GM15510 (cell line): ENCODE data around the gene SNED1.

ENCODE experiments used
- POLR2A ChIP-seq: IDR thresholded peaks from 3 replicates; pipeline ENCODE4 v1.6.1; 2011; ENCODE audit warnings: borderline replicate concordance; ENCODE audit not compliant: insufficient read length; ENCODE audit errors: extremely low read depth

The SNED1 gene

DNA sequence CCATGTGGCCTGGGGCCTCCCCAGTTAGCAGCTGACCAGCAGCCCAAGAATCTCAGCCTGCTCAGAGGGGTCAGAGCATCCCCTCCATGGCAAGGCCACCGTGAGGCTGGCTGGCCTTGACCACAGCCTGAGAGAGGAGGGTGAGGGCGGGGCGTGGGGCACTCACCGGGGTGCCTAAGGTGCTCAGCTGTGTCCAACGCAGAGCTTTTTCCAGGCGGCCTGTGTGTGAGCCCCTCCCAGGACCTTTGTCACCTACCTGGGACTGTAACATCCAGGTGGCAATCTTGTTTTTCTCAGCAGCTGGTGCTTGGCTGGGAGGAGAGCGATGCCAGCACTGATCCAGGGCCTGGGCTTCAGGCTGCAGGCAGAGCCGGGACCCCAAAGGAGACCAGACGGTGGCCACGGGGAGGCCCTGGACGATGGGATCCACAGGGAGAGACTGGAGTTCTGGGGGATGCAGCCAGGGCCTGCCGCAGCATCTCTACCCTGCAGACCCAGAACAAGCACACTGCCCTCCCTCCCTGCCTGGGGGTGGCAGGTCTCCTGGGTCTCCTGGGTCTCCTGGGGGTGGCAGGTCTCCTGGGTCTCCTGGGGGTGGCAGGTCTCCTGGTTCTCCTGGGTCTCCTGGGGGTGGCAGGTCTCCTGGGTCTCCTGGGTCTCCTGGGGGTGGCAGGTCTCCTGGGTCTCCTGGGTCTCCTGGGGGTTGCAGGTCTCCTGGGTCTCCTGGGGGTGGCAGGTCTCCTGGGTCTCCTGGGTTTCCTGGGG is 12.3 kb downstream of the SNED1 start:
- no peak for TF ChIP-seq POLR2A

DNA sequence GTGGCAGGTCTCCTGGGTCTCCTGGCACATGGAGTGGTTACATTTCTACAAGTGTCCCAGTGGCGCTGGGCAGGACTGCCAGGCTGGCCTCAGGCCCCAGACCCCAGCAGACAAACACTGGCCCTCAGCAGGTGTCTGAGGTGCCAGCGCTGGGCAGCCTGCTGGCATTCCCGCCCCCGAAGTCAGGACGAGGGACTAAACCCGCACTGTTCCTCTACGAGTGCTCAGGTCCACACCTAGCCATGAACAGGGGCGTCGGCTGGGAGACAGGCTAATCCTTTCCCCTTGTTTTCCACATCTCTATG is 12.8 kb downstream of the SNED1 start:
- no peak for TF ChIP-seq POLR2A

DNA sequence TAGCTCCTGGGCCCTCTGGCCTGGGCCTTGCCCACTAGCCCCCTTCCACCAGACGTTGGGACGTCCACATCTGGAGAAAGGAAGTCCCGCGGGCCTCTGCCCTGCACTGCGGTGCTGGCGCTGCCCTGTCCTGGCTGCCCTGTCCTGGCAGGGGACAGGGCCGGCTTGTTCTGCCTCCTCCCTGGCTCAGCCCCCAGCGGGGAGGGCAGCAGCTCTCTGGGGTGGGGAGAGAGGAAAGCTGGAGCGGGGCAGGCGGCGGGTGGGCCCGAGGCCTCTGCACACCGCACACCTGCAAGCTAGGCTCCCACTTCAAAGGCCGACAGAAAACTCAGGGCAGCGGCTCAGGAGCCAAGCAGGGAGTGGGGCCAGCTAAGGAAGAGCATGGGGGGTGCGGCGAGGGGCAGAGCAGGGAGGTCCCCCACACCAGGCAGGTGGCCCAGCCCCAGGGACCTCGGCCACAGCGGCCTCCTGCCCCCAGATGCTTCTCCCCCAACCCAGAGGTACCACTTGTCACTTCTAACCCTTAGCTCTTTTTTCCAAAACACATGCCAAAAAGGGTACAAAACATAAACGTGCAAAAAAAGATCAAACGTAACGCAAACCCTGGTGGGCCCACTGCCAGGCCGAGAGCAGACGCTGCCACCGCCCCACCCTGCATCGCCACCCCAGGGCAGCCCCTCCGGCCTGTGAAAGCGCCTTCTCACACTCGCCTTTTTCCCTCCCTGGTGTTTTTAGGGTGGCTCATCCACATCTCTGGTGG is 13.5 kb downstream of the SNED1 start:
- no peak for TF ChIP-seq POLR2A

DNA sequence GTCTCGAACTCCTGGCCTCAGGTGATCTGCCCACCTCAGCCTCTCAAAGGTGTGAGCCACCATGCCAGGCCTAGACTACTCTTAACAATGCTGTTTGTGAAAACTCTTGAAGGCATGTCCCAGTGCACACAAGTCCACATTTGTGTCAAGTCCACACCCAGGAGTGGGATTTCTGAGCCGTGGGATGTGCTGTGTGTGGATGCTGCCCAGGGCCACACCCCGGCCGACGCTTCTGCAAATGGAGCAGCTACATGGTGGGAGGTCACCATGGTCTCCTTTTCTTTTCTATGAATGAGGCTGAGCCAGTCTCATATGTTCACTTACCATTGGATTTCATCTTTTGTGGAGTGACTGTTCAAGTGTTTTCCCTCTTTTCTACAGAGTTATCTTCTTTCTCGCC is 15.8 kb downstream of the SNED1 start:
- TF ChIP-seq POLR2A = no peak

DNA sequence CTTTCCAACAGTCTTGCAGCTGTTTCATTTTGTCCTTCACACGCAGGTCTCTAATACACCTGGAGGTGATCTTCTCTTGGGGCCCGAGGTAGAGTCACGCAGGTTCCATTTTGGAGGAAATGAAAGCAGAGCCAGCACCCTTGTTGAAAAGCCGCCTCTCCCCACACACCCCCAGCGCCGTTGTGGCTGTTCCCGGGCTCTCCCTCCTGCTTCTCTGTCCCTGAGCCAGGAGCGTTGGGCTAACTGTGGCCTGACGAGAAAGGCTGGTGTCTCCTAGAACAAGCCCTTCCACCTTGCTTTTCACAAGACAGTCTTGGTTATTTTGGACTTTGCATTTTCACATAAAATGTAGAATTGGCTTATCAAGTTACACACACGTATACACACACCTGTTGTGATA is 16.3 kb downstream of the SNED1 start:
- TF ChIP-seq POLR2A = no peak

DNA sequence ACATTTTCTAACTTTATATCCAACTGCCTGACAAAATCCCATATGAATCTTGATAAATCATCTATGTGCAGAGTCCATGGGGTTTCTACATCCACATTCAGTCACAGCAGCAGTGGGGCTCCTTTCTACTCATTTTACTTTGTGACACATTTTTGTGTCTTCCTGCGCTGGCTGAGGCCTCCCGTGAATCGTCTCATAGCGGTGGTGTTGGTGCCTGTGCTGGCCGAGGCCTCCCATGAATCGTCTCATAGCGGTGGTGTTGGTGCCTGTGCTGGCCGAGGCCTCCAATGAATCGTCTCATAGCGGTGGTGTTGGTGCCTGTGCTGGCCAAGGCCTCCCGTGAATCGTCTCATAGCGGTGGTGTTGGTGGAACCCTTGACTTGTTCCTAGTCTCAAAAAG is 17.0 kb downstream of the SNED1 start:
- no peak for TF ChIP-seq POLR2A

DNA sequence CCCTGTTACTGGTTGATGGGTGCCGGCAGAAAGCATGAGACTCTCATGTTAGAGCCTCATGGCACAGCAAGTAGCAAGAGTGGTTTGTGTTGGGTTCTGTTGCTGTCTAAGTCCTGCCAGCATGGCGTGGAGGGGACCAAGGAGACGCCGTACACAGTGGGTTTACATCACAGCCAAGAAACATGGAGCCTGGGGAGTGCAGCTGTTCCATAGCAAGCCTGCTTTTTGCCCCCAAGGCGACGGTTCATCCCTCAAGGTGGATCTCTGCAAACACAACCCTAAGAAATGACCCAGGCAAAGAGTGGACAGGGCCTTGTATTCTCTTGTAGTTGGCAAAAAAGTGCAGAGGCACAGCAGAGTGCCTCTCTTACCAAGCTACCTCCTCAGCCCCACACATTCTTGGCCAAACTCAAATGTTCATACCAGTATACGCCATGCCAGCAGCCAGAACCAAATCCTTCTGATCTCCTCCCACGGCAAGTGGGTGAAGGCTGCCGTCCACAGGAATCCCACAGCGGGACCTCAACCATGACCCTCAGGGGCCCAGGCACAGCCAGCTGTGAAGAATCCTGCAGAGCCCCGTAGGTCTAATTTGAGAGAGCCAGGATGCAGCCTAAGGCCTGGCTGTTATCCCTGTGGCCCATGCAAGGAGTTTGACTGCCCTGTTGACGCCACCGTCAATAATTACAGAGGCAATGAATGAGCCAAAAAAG is 19.0 kb downstream of the SNED1 start:
- no peak for TF ChIP-seq POLR2A

DNA sequence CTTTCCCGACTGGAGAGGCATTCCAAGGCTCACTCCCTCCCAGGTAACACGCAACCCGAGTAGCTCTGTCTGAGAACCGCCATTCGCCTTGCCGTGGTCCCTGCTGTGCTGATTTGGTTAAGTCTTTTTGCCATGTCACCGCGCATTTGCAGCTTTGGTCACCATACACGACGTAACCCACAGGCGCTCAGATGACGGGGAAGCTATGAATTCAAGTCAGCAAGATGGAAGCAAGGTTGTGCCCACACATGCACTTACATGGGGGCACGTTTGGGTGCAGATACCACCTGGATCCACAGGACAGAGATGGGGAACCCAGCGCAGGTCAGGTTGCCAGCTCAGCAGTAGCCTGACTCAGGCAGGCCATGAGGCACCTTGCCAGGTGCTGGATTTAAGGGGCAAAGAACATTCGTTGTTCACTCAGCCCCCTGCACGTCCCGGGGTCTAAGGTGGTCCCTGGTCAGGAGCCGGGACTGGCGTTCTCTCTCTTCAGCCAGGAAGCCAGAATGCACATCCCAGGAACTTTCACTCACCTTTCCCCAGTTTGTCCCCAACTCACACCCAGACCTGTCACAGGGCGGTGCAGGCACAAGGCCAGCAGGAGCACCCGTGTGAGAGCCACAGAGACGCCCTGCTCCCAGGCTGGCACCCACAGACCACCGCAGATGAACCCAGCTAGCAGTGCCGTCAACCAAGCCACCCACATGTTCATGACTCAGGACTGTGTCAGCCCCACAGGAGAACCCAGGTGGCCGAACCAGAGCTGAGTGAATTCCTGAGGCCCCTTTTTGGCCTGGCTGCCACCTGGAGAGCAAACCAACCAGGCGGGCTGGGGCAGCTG is 19.9 kb downstream of the SNED1 start:
- TF ChIP-seq POLR2A = no peak

DNA sequence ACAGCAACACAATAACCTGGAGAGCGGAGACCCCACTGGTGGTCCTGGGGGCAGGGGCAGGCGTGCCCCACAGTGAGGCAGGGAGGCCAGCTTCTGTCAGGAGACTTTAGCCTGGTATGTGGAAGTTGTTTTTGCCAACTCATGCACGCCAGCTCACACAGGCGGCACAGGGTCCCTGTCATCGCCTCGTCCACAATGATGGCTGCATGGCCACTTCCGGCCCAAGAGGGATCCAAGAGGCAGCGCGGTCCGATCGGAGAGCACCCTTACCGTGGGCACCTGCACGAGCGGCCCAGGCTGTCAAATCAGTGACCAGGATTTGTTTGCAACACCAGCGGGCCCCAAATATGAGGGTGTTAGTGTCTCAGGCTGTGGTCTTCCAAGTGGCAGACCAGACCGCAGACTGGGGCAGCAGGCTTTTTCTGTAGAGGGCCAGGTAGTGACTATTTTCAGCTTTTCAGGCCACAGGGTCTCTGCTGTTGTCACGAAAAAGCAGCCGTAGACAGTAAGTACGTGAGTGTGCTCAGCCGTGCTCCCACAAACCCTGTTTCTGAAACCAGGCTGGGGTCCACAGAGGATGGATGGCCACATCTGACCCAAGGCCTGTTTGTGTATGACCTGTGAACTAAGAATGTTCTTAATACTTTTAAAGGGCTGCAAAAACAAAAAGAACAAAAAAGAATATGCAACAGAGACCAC is 21.2 kb downstream of the SNED1 start:
- TF ChIP-seq POLR2A = no peak

DNA sequence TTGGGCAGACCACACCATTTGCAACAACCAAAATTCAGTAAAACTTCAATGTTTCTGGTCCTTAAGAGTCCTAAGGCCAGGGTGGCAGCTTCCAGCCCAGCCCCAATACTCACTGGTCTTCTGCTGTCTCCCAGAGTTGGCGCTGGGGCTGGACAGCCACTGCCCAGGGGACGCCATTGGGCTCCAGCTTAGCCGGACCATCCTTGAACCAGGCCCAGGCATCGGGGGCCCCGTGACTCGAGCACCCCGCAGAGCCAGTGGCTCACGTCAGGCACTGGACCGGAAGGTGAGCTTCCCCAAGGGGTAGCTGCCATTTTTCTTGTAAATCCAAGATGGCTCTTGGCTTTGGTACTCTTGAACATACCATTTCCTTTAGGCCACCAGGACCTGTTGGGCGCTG is 21.8 kb downstream of the SNED1 start:
- no peak for TF ChIP-seq POLR2A

DNA sequence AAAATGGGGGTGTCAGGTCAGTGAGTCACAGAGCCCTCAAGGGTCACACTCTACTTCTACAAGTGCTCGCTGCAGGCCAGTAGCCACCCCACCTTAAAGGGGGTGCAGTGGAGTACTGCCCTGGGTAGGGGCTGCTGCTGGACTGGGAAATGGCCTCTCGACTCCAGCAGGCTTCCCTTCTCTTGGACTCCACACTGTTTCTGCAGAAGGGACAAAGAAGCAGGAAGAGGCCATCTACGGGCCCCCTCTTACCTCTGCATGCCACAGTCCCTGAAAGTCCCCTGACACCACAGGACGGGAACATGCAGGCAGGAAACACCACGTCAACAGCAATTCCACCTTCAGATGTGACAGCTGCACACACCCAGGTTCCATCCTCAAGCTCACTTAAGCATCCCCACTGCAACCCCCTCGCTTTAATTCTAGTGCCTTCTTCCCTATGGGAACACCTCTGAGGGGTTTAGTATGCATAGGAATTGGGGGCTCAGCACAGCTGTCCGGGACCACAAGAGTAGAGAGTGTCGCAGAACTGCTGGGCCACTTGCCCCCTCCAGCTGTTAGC is 22.3 kb downstream of the SNED1 start:
- TF ChIP-seq POLR2A = no peak

DNA sequence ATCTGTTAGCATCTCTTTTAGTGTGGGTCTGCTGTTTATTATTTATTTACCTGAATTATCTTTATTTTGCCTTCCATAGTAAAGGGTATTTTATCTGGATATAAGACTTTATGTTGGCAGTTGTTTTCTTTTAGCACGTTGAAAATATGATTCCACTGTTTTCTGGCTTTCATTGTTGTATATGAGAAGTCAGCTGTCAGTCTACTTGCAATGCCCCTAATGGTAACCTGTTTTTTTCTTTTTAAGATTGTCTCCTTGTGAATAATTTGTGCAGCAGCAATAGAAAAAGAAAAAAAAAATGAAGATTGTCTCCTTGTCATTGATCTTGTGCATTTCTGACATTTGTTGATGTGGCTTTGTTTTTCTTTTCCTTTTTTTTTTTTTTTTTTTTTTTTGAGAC is 27.2 kb downstream of the SNED1 start:
- TF ChIP-seq POLR2A = no peak

DNA sequence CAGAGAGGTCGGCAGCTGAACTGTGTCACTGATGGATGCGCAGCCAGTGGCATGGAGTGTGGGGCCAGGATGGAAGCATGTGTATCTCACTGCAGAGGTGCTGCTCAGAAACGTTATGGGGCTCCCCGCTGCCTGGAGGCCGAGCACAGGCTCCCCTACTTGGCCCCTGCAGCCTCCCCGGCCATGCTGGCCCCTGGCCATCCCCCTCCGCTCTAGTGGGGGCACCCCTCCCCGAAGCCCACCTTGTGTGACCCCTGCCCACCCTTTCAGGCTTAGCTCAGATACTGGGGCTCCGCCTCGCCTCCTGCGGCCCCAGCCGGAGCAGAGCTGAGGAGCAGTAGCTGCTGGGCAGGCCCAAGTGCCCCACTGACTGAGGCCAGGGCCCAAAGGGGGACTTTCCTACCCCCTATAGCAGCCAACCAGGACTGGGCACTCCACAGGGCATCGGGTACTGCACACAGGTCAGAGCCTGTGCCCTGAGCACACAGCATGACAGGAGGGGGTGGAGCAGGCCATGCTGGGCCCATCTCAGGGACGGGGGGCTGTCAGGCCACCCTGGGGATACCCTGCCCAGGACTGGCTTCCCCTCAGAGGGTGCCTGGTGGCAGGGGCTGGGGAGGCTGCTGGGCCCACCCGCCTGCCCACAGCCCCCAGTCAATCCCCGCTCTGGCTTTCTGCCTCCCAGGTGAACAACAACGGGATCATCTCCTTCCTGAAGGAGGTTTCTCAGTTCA is 31.3 kb downstream of the SNED1 start:
- no peak for TF ChIP-seq POLR2A
